ENCODE measurements around the gene MRPL49. TPM values are rescaled to one million over a fixed set of nuclear protein-coding genes. Genes with fewer than 3 reads are reported as not detected.

Gene MRPL49
- total RNA-seq, 2 donors from 2014 or later: 60.7 to 72.3 TPM

GRCh38 chr11:65152122-65152521, 30.0 kb downstream of the MRPL49 start:
- Histone ChIP-seq H3K9me3 (no peaks in the 10 kb centered on the region), H3K27ac (peak overlapping the region; percentile 29), H3K9ac (ENCODE audit: low read depth in 2 of 2, low read length in 2 of 2) (no peak overlapping the region), H3K4me3 (no peak overlapping the region), H3K27me3 (no peaks in the 10 kb centered on the region), H3K36me3 (no peaks in the 10 kb centered on the region), H3K4me1 (no peaks in the 10 kb centered on the region)
- no peak for TF ChIP-seq CTCF (IDR thresholded peaks at IDR 0.05)
- no peak for DNase-seq
- intact Hi-C loops (cut with DNase I): no loop called here

- Histone ChIP-seq H3K9ac (ENCODE audit: low read depth in 2 of 2, low read length in 2 of 2) (no peak overlapping the region), H3K27me3 (no peaks in the 10 kb centered on the region), H3K4me3 (no peak overlapping the region), H3K9me3 (no peaks in the 10 kb centered on the region), H3K36me3 (no peaks in the 10 kb centered on the region), H3K4me1 (no peaks in the 10 kb centered on the region), H3K27ac (no peak overlapping the region)
- TF ChIP-seq CTCF (IDR thresholded peaks at IDR 0.05): no peak
- intact Hi-C loops (cut with DNase I): no loop called here
- DNase-seq: no peak
These were observed 34.1 kb downstream of the MRPL49 start for GRCh38 chr11:65156256-65156655.

GRCh38 chr11:65156926-65157325, 34.8 kb downstream of the MRPL49 start:
- no peaks in the 10 kb centered on the region for H3K9me3 ChIP-seq
- H3K27ac ChIP-seq: no peak overlapping the region
- no peaks in the 10 kb centered on the region for H3K36me3 ChIP-seq
- TF ChIP-seq CTCF (IDR thresholded peaks at IDR 0.05): no peak
- H3K9ac ChIP-seq (ENCODE audit: low read depth in 2 of 2, low read length in 2 of 2): no peak overlapping the region
- intact Hi-C loops (cut with DNase I): no loop called here
- no peak for DNase-seq
- H3K4me3 ChIP-seq: no peak overlapping the region
- no peaks in the 10 kb centered on the region for H3K27me3 ChIP-seq
- no peaks in the 10 kb centered on the region for H3K4me1 ChIP-seq

GRCh38 chr11:65157336-65157735, 35.2 kb downstream of the MRPL49 start:
- H3K36me3 ChIP-seq: no peaks in the 10 kb centered on the region
- no peaks in the 10 kb centered on the region for H3K4me1 ChIP-seq
- H3K27ac ChIP-seq: no peak overlapping the region
- TF ChIP-seq CTCF (IDR thresholded peaks at IDR 0.05): no peak
- intact Hi-C loops (cut with DNase I): no loop called here
- H3K9me3 ChIP-seq: no peaks in the 10 kb centered on the region
- DNase-seq: no peak
- H3K27me3 ChIP-seq: no peaks in the 10 kb centered on the region
- H3K9ac ChIP-seq (ENCODE audit: low read depth in 2 of 2, low read length in 2 of 2): no peak overlapping the region
- no peak overlapping the region for H3K4me3 ChIP-seq

- Histone ChIP-seq H3K9ac (ENCODE audit: low read depth in 2 of 2, low read length in 2 of 2) (no peak overlapping the region), H3K9me3 (no peaks in the 10 kb centered on the region), H3K4me3 (no peak overlapping the region), H3K4me1 (no peaks in the 10 kb centered on the region), H3K27ac (no peak overlapping the region), H3K36me3 (no peaks in the 10 kb centered on the region), H3K27me3 (no peaks in the 10 kb centered on the region)
- intact Hi-C loops (cut with DNase I): no loop called here
- TF ChIP-seq CTCF (IDR thresholded peaks at IDR 0.05): no peak
- no peak for DNase-seq
These were observed 36.9 kb downstream of the MRPL49 start for GRCh38 chr11:65159012-65159411.

- Histone ChIP-seq H3K9me3 (no peaks in the 10 kb centered on the region), H3K4me3 (no peak overlapping the region), H3K4me1 (no peaks in the 10 kb centered on the region), H3K9ac (ENCODE audit: low read depth in 2 of 2, low read length in 2 of 2) (no peak overlapping the region), H3K36me3 (no peaks in the 10 kb centered on the region), H3K27ac (no peak overlapping the region), H3K27me3 (no peaks in the 10 kb centered on the region)
- intact Hi-C loops (cut with DNase I): no loop called here
- TF ChIP-seq CTCF (IDR thresholded peaks at IDR 0.05): no peak
- DNase-seq: no peak
These were observed 38.5 kb downstream of the MRPL49 start for GRCh38 chr11:65160643-65161042.
